Measurements from ENCODE around the gene ATG7. TPM values are rescaled to one million over a fixed set of nuclear protein-coding genes. Genes with fewer than 3 reads are reported as not detected.

ATG7 gene
- total RNA-seq, 8 experiments from 2014 or later = 16.9 to 39.4 (median 24.8) TPM

- WGBS, 10 experiments = 72 to 100% (median 94%) methylated on average over 1 to 8 of the region's 11 CpGs
- peaks cover 12% of the 10 kb centered on the region in 2 donors for H3K4me1 ChIP-seq (replicated peaks in 1 of 2)
- no peak overlapping the region for H3K27ac ChIP-seq
- H3K4me3 ChIP-seq = no peak overlapping the region
- in situ Hi-C loops (cut with MboI; ENCODE audit: low pct_unique_long_range_greater_than_20kb in 2 of 9, low sequenced_read_pairs in 9 of 9, unreplicated experiment in 9 of 9) = loop anchor here (10.0 to 25.0 kb wide), 6 partner anchors 137 to 462 kb away; partner anchors contain the start of genes TAMM41 (in 1 of the 9) and VGLL4 (in 1 of the 9)
- peak in 2 of 8 experiments; percentile 14 to 62 for ATAC-seq (replicated peaks in 6 of 8)
These were observed 103.3 kb downstream of the ATG7 start for GRCh38 chr3:11375333-11376088.

GRCh38 chr3:11377719-11378118 lies 105.5 kb downstream of the ATG7 start:
- H3K4me1 ChIP-seq (replicated peaks in 1 of 2) = peaks cover 19 to 21% of the 10 kb centered on the region in 2 donors
- WGBS, 10 experiments = 14 to 100% (median 80%) methylated on average over 1 to 2 of the region's 2 CpGs; no CpG with 5 or more reads in 1 of the 10 experiments
- in situ Hi-C loops (cut with MboI; ENCODE audit: low pct_unique_long_range_greater_than_20kb in 2 of 9, low sequenced_read_pairs in 9 of 9, unreplicated experiment in 9 of 9) = loop anchor here (10.0 to 25.0 kb wide), 6 partner anchors 135 to 460 kb away; partner anchors contain the start of genes TAMM41 (in 1 of the 9) and VGLL4 (in 1 of the 9)
- peak in 1 of 8 experiments; percentile 17 for ATAC-seq (replicated peaks in 6 of 8)
- H3K27ac ChIP-seq = no peak overlapping the region
- no peak overlapping the region for H3K4me3 ChIP-seq

GRCh38 chr3:11379238-11379823 lies 107.1 kb downstream of the ATG7 start:
- H3K27ac ChIP-seq = no peak overlapping the region
- WGBS, 10 experiments = 0 to 100% (median 55%) methylated on average over 1 to 2 of the region's 2 CpGs; no CpG with 5 or more reads in 2 of the 10 experiments
- in situ Hi-C loops (cut with MboI; ENCODE audit: low pct_unique_long_range_greater_than_20kb in 2 of 9, low sequenced_read_pairs in 9 of 9, unreplicated experiment in 9 of 9) = loop anchor here (10.0 to 25.0 kb wide), 6 partner anchors 133 to 458 kb away; partner anchors contain the start of genes TAMM41 (in 1 of the 9) and VGLL4 (in 1 of the 9)
- H3K4me1 ChIP-seq (replicated peaks in 1 of 2) = peaks cover 19 to 21% of the 10 kb centered on the region in 2 donors
- peak; percentile 62 to 82 (median 70) for ATAC-seq (replicated peaks in 6 of 8)
- H3K4me3 ChIP-seq = no peak overlapping the region

GRCh38 chr3:11379824-11380701 lies 107.9 kb downstream of the ATG7 start:
- in situ Hi-C loops (cut with MboI; ENCODE audit: low pct_unique_long_range_greater_than_20kb in 2 of 9, low sequenced_read_pairs in 9 of 9, unreplicated experiment in 9 of 9) = loop anchor here (10.0 to 25.0 kb wide), 8 partner anchors 132 to 457 kb away; partner anchors contain the start of genes VGLL4 (in 2 of the 9) and TAMM41 (in 1 of the 9)
- no peak overlapping the region for H3K4me3 ChIP-seq
- 30 to 100% (median 38%) methylated on average over 2 to 12 of the region's 16 CpGs for WGBS, 10 experiments
- ATAC-seq (replicated peaks in 6 of 8) = peak in 5 of 8 experiments; percentile 48 to 68 (median 54)
- peak overlapping the region; percentile 4 to 51 for H3K27ac ChIP-seq
- H3K4me1 ChIP-seq (replicated peaks in 1 of 2) = peaks cover 20 to 21% of the 10 kb centered on the region in 2 donors

DNA sequence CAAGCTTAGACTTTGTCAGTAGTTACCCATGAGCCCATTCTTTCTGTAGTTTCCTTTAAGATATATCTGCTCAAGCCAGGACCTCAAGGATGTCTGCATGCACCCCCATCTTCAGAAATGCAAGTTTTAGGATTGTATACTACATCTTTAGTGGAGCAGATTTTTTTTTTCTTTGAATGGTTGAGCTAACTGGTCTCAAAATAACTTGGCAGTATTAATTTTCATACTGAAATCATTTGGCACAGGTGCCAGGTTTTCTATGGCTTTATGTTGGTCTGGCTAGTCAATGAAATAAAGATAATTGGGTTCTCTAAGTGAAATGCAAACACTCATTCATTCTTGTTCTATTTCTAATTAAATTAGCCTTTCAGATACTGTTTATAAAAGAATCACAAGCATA lies 108.9 kb downstream of the ATG7 start:
- Histone ChIP-seq H3K4me1 (replicated peaks in 1 of 2) (peaks cover 21 to 29% of the 10 kb centered on the region in 2 donors), H3K27ac (no peak overlapping the region), H3K4me3 (no peak overlapping the region)
- in situ Hi-C loops (cut with MboI; ENCODE audit: low pct_unique_long_range_greater_than_20kb in 2 of 9, low sequenced_read_pairs in 9 of 9, unreplicated experiment in 9 of 9) = loop anchor here (10.0 to 25.0 kb wide), 7 partner anchors 131 to 456 kb away; partner anchors contain the start of genes VGLL4 (in 2 of the 9) and TAMM41 (in 1 of the 9)
- no peak for ATAC-seq (replicated peaks in 6 of 8)

DNA sequence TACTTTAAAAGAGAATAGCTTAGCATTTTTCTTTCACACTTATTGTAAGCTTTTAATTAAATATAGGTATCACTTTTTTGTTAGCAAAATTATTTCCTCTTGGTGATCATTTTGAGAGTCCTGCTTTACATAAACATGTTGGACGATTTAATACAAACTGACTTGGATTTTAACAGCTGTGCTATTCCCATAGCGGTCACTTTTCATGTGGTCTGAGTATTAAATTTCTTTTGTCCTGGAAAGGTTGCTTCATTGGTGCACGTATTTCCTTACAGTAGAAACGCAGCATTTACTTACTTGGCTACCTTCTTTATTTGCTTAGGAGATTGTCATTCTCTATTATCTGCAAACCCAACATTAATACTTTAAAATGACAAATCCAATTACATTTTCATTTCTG lies 109.4 kb downstream of the ATG7 start:
- 70 to 97% (median 92%) methylated on average over 2 to 4 of the region's 4 CpGs; no CpG with 5 or more reads in 1 of the 10 experiments for WGBS, 10 experiments
- in situ Hi-C loops (cut with MboI; ENCODE audit: low pct_unique_long_range_greater_than_20kb in 2 of 9, low sequenced_read_pairs in 9 of 9, unreplicated experiment in 9 of 9) = loop anchor here (10.0 to 25.0 kb wide), 7 partner anchors 131 to 456 kb away; partner anchors contain the start of genes VGLL4 (in 2 of the 9) and TAMM41 (in 1 of the 9)
- no peak overlapping the region for H3K4me3 ChIP-seq
- no peak for ATAC-seq (replicated peaks in 6 of 8)
- H3K27ac ChIP-seq = no peak overlapping the region
- peaks cover 21 to 29% of the 10 kb centered on the region in 2 donors for H3K4me1 ChIP-seq (replicated peaks in 1 of 2)

- in situ Hi-C loops (cut with MboI; ENCODE audit: low pct_unique_long_range_greater_than_20kb in 2 of 9, low sequenced_read_pairs in 9 of 9, unreplicated experiment in 9 of 9) = loop anchor here (10.0 to 25.0 kb wide), 7 partner anchors 130 to 455 kb away; partner anchors contain the start of genes VGLL4 (in 2 of the 9) and TAMM41 (in 1 of the 9)
- Histone ChIP-seq H3K4me1 (replicated peaks in 1 of 2) (peaks cover 21 to 29% of the 10 kb centered on the region in 2 donors), H3K27ac (no peak overlapping the region), H3K4me3 (no peak overlapping the region)
- WGBS, 10 experiments = 63 to 100% (median 91%) methylated on average over 2 to 8 of the region's 8 CpGs; no CpG with 5 or more reads in 1 of the 10 experiments
- no peak for ATAC-seq (replicated peaks in 6 of 8)
These were observed 110.0 kb downstream of the ATG7 start for GRCh38 chr3:11382146-11382745.

GRCh38 chr3:11384074-11384473 lies 111.9 kb downstream of the ATG7 start:
- no peak overlapping the region for H3K27ac ChIP-seq
- H3K4me1 ChIP-seq (replicated peaks in 1 of 2) = peaks cover 21 to 29% of the 10 kb centered on the region in 2 donors
- WGBS, 10 experiments = 80 to 100% (median 100%) methylated on average over 1 to 2 of the region's 2 CpGs; no CpG with 5 or more reads in 5 of the 10 experiments
- in situ Hi-C loops (cut with MboI; ENCODE audit: low pct_unique_long_range_greater_than_20kb in 2 of 9, low sequenced_read_pairs in 9 of 9, unreplicated experiment in 9 of 9) = loop anchor here (10.0 to 25.0 kb wide), 7 partner anchors 128 to 453 kb away; partner anchors contain the start of genes VGLL4 (in 2 of the 9) and TAMM41 (in 1 of the 9)
- ATAC-seq (replicated peaks in 6 of 8) = no peak
- H3K4me3 ChIP-seq = no peak overlapping the region

DNA sequence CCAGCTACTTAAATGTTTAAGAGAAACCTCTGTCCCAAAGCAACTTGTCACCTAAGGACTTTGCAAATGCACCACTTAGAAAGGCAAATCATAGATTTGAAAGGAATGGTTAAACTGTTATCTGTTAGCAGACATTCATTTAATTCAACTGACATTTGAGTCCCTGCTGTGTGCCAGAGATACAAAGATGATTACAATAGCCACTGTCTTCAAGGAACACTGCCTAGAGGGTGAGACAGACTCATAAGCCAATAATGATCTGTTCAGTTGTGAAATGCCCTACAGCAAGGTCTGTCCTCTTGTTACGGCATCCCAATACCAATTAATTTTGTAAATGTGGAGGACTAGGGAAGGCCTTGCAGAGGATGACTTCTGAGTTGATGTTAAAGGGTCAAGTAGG lies 113.1 kb downstream of the ATG7 start:
- H3K27ac ChIP-seq = no peak overlapping the region
- in situ Hi-C loops (cut with MboI; ENCODE audit: low pct_unique_long_range_greater_than_20kb in 2 of 9, low sequenced_read_pairs in 9 of 9, unreplicated experiment in 9 of 9) = loop anchor here (10.0 to 25.0 kb wide), 7 partner anchors 127 to 452 kb away; partner anchors contain the start of genes VGLL4 (in 2 of the 9) and TAMM41 (in 1 of the 9)
- WGBS, 10 experiments = 43 to 88% (median 79%) methylated on average over 1 of the region's 1 CpG; no CpG with 5 or more reads in 2 of the 10 experiments
- peaks cover 10 to 22% of the 10 kb centered on the region in 2 donors for H3K4me1 ChIP-seq (replicated peaks in 1 of 2)
- no peak overlapping the region for H3K4me3 ChIP-seq
- peak in 2 of 8 experiments; percentile 11 to 50 for ATAC-seq (replicated peaks in 6 of 8)

DNA sequence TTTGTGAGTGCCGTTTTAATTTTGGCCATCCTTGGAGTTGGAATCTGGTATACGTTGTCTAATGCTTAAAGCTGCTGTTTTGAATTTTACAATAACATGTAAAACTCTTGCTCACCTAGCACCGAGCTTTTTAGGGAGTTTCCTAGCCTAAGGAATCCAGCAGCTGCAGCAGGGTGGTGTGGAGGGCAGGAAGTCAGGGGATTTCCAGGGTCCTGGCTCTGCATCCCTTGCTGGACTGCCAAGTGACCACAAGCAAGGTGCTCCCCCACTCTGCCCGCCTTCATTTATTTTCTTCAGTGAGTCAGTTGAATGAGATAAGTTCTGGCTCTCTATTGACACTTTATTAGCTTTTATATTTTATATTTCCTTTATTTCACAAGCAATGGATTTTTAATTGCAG lies 113.7 kb downstream of the ATG7 start:
- in situ Hi-C loops (cut with MboI; ENCODE audit: low pct_unique_long_range_greater_than_20kb in 2 of 9, low sequenced_read_pairs in 9 of 9, unreplicated experiment in 9 of 9) = loop anchor here (10.0 to 25.0 kb wide), 7 partner anchors 126 to 451 kb away; partner anchors contain the start of genes VGLL4 (in 2 of the 9) and TAMM41 (in 1 of the 9)
- peaks cover 4 to 18% of the 10 kb centered on the region in 2 donors for H3K4me1 ChIP-seq (replicated peaks in 1 of 2)
- ATAC-seq (replicated peaks in 6 of 8) = peak in 2 of 8 experiments; percentile 54
- H3K27ac ChIP-seq = no peak overlapping the region
- 20 to 100% (median 69%) methylated on average over 1 to 4 of the region's 4 CpGs; no CpG with 5 or more reads in 1 of the 10 experiments for WGBS, 10 experiments
- H3K4me3 ChIP-seq = no peak overlapping the region

DNA sequence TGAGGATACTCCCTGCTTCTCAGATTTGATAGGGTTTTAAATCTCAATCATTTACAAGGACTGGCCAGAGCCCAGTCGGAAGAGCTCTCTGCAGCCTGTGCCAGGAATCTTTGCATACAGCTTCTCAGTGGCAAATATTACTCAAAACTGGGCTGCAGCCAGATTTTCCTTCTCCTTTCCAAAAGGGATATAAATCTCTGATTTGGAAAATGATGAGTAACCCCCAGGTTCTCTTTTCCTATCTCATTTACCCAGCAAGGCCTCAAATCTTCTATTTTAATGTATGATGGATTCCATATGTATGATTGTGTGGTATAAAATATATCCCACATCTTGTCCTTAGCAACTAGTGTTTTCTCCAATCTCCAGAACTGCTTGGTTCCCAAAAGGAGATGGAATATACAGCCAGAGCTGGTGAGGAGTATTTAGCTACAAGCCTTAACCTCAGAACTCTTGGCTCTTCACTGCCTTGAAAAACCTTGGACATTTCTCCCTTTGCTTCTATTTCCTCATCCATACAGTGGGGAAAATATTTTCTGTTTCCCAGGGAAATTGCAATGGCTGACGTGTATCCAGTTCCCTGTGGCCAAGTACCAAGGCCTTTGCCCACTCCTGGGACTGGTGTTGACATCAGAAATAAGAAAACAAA lies 114.4 kb downstream of the ATG7 start:
- Histone ChIP-seq H3K4me3 (no peak overlapping the region), H3K27ac (no peak overlapping the region), H3K4me1 (replicated peaks in 1 of 2) (peaks cover 3 to 20% of the 10 kb centered on the region in 2 donors)
- peak in 4 of 8 experiments; percentile 14 to 82 (median 58) for ATAC-seq (replicated peaks in 6 of 8)
- 40 to 100% (median 86%) methylated on average over 1 to 2 of the region's 2 CpGs; no CpG with 5 or more reads in 1 of the 10 experiments for WGBS, 10 experiments
- in situ Hi-C loops (cut with MboI; ENCODE audit: low pct_unique_long_range_greater_than_20kb in 2 of 9, low sequenced_read_pairs in 9 of 9, unreplicated experiment in 9 of 9) = loop anchor here (10.0 to 25.0 kb wide), 7 partner anchors 126 to 451 kb away; partner anchors contain the start of genes VGLL4 (in 2 of the 9) and TAMM41 (in 1 of the 9)
